Measurements from ENCODE around the gene SEMA3D.

SEMA3D gene

DNA sequence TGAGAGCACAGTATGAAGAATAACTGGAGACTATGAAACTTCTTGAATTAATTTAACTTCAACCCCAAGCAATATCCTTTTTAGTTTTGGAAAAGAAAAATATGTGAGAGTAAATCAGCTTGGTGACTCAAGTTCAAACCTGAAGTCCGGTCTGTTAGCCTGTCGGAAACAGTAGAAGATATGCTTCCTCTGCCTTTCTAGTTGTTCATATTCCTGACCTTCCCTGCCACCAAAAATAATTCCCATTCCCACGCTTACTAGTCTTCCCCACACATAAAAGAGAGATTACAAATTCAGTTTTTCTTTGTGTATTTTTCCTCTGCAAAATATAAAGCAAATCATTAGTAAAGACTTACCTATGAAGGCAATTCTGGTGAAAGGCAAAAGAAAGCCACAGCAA lies 3.6 kb downstream of the SEMA3D start:
- no peak for DNase-seq

DNA sequence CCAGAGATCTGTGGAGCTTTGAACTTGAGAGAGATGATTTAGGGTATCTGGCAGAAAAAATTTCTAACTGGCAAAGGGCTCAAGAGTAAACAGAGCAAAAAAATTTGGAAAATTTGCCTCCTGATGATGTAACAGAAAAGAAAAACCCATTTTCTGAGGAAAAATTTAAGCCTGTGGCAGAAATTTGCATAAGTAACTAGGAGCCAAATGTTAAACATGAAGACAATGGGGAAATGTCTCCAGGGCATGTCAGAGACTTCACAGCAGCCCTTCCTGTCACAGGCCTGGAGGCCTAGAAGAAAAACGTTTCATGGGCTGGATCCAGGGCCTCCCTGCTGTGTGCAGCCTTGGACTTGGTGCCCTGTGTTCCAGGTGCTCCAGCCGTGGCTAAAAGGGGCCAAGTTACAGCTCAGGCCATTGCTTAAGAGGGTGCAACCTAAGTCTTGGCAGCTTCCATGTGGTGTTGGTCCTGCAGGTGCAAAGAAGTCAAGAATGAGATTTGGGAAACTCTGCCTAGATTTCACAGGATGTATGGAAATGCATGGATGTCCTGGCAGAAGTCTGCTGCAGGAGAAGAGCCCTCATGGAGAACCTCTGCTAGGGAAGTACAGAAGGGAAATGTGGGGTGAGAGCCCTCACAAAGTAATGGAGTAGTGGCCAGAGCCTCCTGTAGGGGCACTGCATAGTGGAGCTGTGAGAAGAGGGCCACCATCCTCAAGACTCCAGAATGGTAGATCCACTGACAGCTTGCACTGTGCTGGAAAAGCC lies 8.1 kb downstream of the SEMA3D start:
- DNase-seq, result no peak

DNA sequence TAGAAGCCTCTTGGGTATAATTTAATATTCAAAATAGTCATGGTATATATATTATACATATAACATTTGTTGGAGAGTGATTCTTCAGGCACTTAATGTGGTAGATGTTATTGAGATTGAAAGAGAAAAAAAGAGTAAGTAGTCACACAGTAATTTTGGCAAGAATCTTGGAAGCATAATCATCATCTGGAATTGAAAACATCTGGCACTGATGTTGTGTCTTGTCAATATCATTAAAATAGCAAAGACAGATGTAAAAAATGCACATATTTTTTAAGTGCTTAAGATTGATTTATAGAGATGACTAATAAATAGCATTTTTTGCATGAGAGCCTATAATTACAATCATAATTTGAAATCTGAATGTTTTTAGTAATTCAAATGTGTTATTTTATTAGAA lies 9.5 kb downstream of the SEMA3D start:
- no peak for DNase-seq

DNA sequence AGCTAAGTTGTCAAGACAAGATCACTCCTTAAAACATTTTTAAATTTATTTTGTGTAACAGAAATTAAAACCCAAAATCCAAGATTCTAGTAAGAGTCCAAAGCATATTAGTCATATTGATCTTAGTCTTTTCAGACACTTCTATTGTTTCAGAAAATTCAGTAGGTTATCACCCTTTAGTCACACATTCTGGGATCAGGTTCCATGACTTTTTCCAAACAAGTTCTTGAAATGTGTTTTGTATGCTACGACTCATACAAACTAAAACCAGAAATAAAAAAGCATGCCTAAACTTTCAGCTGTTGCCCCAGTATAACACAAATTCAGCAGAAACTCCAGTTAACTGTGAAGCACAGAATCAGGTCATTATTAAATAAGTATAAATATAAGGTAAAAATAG lies 10.7 kb downstream of the SEMA3D start:
- DNase-seq, result no peak

DNA sequence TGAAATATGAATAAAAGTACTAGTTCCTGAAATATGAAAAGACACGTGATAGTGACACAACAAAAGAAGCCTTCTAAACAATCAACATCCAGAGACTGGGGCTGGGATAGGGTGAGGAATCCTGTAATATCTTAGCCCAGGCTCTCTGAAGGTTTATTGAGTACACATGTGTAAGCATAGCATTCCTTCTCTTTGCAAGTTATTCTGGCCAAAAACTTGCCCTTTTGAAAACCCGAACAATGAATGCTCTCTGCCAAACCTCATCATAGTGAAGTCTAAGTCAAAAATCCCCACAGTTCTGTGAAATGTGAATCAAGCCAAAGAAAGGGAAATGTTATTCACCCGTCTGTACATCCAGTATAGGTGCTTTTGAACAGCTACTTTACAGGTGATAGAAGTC lies 11.6 kb downstream of the SEMA3D start:
- DNase-seq, result no peak

DNA sequence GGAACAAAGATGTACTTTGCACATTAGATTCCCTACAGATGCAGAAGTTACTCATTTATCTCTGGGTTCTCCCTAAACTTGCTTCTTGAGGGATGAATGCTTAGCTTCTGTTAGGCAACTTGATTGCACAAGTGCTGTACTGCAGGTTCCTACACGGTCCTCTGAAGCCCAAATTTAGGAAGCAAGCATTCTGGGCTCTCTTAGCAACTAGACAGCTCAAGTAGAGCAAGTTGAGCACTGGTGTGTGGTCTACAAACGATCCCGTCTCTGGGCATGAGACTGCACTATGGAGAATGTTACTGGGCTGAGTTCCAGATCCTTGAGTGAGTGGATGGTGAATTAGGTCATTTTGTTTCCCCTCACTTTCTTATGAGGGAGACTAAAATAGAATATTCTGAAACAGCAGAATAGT lies 14.3 kb downstream of the SEMA3D start:
- no peak for DNase-seq

DNA sequence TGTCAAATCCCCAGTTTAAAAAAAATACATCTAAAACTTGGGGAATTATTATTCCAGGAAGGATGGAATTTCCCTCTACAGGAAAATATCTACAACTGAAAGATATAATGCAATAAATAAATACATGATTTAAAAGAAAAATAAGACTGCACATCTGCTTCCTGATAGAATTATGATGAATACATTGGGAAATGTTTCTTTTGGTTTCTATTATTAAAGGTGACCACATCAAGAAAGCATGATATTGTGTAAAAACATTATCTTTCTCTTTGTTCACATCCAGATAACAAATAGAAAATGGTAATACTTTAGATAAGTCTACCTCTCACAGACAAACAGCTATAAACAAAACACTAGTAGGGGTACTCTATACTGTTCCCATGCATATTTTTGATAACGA lies 19.2 kb downstream of the SEMA3D start:
- DNase-seq, result no peak

DNA sequence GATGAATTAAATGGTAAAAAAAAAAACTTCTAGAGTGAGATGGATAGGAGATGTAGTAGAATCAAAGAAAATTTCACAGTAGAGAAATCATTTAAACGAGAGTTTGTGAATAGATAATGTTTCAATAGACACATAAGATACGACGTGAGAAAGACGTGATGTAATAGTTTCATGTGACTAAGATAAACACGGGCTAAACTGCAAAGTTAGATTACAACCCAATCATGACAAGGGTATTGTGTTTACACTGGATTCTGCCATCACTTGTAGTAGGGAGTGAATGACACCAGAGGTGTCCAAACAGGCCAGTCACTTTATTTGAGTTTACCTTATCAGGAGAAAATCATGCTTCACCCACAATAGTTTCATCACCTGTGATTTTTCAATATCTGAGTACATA lies 21.6 kb downstream of the SEMA3D start:
- DNase-seq, result no peak

DNA sequence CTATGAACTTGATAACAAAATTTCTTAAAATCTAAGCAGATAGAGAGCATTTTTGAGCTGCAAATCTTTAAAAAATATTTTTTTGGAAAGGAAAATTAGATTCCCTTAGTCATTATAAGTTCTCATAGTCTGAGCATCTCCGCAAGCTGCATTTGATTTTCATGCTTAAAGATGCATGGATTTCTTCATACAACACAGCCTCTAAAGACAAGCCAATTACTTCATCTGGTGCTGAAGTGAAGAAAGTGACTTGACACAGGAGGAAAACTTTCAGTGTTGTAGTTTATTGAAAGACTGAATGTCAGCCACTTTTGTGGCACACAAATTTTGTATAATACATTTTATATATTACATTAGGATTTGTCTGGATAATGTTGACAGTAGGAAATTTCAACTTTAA lies 22.5 kb downstream of the SEMA3D start:
- DNase-seq, result no peak

DNA sequence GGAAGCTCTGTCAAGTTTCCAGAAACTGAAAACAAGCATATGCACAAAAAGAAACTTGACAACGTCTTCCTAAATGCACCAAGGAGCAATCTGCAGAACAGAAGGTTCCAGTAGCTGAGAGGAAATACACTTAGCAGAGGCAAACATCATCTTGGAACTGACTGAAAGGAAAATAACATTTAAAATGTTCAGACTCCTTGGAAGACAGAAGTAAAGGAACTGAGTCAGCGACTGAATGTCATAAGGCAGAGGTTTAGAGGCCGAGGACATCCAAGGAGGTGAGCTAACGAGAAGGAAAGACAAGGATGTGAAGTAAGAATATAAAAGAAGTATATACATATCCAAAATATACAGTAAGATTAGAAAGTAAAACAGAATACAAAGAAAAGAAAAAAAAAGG lies 24.1 kb downstream of the SEMA3D start:
- DNase-seq, result no peak

DNA sequence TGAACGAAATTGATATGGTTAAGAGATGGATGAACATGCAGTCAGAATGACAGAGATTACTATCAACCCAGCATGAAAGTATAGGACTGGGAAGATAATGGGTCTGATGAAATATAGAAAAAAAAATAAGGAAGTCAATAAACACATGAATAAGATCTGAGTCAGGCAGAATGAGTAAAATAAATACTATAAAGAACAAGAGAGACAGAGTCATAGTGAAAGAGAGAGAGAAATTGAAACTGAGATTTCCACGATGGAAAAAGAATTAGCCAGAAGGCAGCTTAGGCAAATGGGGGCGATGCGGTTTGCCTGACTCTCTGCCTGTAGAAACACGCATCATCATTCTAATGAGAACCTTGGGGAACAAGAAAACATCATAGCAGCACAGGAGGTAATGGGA lies 26.6 kb downstream of the SEMA3D start:
- DNase-seq, result no peak

DNA sequence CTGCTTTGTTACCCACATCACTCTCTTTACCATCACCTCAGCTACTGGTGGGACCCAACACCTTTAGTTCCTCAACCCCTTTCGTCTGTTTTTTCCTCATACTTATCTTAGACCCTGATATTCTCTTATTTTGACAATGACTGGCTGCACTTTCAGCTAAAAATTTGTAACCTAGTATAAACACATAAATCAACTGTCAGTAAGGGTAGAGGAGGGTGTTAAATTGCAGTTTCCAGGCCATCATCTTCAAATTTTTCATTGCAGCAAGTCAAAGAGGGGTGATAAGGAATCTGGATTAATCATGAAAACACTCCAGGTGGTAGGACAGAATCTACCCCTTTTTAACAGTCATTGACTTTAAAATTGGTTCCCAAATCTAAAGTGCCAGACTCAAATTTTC lies 27.9 kb downstream of the SEMA3D start:
- DNase-seq, result no peak

DNA sequence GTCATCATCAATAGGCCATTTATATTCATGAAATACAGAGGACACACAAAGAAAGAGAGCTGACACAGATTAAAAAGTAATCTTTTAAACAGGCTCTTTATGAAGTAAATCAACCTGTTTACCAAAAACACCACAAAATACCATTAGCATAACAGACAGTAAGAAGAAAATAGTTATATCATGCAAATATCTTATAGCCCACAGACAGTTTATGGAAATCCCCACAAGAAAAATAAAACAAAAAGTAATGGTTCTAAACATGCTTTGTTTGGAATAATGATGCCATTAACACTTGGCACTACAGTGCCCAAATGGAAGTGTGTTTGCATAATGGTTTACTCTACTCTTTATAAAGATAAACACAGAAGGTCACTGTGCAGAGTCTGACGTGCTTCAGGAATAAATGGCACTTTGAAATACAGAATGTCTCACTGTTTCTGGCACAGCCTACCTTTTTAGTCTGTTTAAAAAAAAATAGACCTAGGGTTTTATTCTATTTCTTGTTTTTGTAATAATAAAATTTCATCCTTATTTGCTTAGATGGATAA lies 30.1 kb downstream of the SEMA3D start:
- no peak for DNase-seq

DNA sequence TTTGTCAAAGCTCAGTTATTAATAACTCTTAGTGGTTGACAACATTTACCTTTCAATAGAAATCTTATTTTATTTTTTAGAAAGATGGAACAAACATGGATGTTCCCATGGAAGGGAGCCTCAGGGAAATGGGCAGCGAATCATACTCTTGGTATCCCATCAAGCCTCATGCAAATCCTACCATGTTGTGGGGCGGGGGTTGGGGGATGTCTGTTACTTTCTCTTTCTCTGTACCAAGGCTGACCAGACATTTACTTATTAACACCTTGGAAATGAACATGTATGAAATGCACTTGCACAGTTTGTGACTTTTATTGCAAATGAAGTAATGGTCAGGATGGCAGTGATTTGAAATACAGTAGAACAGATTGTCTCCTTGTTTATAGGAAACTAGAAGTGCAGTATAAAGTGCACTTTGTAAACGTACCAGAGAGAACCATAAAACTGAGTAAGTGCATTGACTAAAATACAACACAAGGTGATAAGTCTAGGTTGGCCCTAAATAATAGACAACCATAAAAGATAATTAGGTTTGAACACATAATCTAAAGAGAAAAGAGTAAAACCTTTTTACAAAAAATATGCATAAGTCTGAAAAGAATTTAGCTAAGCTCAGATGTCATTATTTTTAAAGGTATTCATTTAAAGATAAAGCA lies 32.4 kb downstream of the SEMA3D start:
- DNase-seq, result no peak

DNA sequence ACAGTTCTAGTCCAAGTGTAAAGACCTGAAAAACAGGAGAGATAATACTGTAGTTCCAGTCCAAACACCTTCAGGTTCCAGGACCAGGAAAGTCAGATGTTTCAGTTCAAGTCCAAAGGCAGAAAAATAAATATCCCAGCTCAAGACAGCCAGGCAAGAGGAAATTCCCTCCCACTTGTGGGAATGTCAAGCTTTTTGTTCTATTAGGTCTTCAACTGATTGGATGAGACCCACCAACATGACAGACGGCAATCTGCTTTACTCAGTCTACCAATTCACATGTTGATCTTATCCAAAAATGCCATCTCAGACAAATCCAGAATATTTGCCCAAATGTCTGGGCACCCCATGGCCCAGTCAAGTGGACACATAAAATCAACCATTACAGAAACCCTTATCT lies 33.1 kb downstream of the SEMA3D start:
- no peak for DNase-seq

DNA sequence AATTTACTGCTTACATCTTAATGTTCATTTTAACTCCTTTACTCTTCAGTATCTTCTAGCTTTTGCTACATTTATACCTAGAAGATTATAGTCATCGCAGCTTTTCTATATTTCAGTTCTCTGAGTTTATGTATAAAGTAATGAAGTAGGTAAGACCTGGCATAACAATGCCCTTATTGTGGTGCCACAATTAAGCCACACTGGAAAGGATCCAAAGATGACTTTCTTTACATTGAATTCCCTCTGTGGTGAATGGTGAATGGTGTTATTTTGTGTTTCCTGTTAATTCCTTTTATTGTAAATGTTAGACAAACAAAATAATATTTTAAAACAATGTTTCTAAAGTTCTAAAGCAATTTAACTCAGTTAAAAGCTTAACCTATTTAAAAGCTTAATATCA lies 36.2 kb downstream of the SEMA3D start:
- DNase-seq, result no peak

DNA sequence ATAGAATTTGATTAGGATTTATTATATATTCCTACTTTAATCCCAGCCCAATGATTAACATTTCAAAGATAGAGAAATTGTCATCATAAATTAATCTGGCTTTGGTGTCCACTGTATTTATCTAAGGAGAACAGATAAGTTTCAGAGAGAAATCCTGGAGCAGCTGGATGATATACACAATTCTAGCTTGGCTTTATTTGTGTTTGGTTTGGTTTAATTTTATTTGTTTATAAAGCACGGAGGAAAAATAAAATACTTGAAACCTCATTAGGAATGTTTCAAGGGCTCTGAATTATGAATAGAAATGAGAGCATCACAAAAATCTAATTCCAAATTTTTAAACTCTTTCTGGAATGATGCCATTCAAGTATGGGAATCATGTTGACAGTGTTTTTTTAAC lies 42.1 kb downstream of the SEMA3D start:
- no peak for DNase-seq

DNA sequence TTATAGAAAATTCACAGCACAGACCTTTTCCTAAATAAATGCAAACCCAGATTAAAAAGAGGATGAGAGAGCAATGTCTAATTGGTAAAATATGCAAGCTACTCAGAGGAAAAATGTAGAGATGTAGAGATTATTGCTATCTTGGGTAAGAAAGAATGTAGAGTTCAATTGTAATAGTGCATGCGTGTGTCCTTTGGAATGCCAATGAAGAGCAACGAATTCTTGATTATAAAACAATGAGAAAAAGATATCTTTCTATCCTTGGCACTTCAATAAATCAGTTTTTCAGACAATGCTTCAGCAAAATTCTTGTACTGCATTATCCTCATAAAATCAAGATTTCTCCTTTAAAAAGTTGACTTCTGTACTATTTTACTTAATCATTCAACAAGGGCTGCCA lies 50.9 kb downstream of the SEMA3D start:
- no peak for DNase-seq

DNA sequence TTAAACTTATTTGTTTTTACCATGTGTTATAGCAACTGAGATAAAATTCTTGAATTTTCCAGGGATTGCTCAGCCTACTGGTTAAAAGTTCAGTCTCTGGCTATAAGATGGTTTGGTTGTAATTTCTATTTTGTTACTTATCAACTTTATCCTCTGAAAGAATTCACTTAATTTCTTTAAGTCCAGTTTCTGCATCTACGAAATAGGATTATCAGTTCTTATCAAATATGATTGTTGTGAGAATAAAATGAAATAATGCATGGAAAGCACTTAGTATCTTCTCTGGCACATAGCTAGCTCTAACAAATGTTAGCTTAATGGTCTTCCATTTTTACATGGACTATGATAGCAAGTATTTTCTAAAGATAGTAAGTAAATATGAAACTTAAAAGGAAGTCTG lies 53.3 kb downstream of the SEMA3D start:
- DNase-seq, result no peak

DNA sequence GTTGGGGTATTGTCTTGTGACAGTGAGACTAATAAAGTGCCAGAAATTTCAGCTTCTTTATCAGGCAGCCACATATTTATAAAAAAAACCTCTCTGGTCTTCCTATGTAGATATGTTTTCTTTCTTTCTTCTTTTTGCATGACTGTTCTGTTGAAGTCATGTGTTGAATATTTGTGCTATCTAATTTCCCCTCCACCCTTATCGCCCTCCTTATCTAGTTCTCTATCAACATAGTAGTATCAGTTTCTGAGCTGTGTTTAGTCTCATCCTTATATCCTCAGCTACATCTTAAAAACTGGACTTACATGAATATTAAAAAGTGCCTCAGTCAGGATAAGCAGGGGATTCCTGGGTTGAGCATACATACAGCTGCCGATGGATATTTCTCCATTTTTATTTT lies 53.9 kb downstream of the SEMA3D start:
- no peak for DNase-seq

DNA sequence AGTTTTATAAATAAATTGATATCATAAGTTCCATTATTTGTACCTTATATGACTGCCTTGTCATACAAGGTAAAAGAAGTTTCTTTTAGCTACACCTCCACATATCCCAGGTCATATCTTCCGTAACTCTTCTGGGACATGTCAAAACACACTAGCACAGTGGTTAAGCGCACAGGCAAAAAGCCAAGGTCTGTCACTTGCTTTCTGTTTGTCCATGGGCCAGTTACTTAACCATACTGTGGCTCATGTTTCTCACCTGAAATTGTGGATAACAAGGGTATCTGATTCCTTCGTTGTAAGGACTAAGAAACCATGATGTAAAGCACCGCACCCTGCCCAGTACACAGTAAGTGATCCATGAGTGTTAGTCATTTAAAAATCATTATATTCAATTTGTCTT lies 56.2 kb downstream of the SEMA3D start:
- no peak for DNase-seq

DNA sequence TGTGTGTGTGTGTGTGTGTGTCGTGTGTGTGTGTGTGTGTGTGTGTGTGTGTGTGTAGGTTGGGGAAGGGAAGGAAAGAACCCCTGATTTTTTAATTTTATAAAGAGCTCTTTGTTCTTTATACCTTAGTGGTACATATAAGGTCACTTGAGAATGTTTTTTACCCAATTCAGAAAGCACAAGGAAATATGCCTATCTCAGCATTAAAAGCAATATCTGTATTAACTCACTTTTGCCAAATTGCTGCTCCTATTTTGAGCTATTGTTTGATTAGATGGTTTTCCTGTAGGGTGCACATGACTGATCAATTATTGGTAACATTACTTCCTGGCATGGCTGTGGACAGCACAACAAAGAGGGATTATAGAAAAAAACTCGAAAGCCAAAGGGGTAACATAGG lies 60.5 kb downstream of the SEMA3D start:
- DNase-seq, result no peak

DNA sequence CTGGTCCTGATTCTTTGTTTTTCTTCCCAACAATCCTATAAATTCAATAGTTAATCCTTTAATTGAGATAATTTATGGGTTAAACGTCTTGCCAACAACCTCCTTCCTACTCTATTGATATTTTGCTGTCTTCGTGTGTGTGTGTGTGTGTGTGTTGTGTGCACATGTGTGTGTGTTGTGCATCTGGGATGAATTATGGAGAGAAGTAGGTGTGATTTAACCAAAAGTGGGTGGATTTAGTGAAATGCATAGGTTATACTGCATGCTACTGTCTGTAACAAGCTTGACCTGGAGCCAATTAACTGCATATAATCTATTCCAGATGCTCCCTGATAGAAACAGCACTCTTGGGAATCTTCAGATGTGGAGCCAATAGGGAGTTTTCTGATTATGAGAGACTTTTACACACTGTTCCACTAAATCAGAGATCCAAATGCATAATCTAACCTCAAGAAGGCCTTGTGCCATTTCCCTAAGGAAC lies 61.2 kb downstream of the SEMA3D start:
- DNase-seq, result no peak

DNA sequence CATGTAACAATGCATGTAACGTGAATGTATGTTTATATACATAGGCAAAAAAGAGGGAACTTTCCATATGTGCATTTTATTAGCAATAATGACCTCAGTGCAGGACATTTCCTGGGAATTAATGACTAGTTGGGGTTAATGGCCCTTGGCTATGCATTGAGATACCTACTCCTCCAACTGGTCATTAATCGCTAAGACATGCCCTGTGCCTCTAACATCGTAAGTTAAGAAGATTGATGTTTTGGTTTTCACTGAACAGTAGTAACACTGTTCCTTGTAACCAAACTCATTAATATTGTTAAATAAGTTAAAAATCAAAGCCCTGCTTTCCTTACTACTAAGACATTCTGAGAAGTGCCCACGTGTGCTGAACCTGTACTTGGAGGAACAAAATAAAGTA lies 61.7 kb downstream of the SEMA3D start:
- DNase-seq, result no peak

DNA sequence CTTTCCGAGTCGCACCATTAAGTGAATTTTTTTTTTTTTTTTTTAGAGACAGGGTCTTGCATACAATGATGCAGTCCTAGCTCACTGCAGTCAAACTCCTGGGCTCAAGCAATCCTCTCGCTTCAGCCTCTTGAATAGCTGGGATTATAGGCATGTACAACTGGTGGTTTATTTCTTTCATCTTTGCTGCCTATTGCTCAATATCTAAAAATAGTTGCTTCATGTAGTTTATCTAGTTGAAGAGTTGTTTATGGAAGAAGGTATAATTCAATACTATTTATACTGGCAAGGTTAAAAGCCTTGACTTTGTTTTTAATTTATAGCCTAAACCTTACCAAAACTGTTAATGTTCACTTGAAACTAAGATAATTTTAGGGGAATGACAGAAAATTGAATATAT lies 66.9 kb downstream of the SEMA3D start:
- DNase-seq, result no peak
